Endothelial cell of hepatic sinusoid (primary cell): ENCODE results near the gene ASB13.

Experiments used
- in situ Hi-C: cut with HindIII; loops from 2 replicates; pipeline ENCODE4 v1.10.0; 2017; ENCODE audit warnings: low sequenced_read_pairs

The ASB13 gene

GRCh38 chr10:5670662-5671375 lies 4.4 kb upstream of the ASB13 start:
- in situ Hi-C loops = no loop called here

DNA sequence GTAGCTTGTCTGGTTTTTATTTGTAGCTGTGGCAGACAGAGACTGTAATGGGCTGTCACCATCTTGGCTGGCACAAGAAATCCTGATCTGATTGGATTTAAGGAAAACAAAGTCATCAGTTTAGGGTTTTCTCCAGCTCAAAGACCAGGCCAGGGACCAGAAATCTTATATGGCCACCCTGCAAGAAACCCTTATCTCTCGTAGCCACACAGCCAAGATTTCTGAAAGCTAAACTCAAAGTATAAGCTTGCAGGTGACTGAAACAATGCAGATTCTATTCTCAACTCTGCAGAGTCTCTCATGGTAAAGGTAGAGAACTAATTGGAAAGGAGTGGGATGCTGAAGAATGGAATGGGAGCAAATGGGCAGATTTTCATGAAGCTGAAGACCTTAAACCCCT lies 3.2 kb upstream of the ASB13 start:
- in situ Hi-C loops = loop anchor here (5.0 kb wide), 1 partner anchor 37 kb away; no protein-coding TSS in a partner anchor

- in situ Hi-C loops = loop anchor here (5.0 kb wide), 1 partner anchor 36 kb away; no protein-coding TSS in a partner anchor
Measured at GRCh38 chr10:5668429-5668828, 2.0 kb upstream of the ASB13 start.

- in situ Hi-C loops = loop anchor here (5.0 kb wide), 1 partner anchor 35 kb away; no protein-coding TSS in a partner anchor
Measured at GRCh38 chr10:5666841-5667630, 641 bp upstream of the ASB13 start.

GRCh38 chr10:5665373-5666007 lies 905 bp downstream of the ASB13 start:
- in situ Hi-C loops = loop anchor here (5.0 kb wide), 1 partner anchor 33 kb away; no protein-coding TSS in a partner anchor

- in situ Hi-C loops = no loop called here
Measured at GRCh38 chr10:5663692-5664427, 2.5 kb downstream of the ASB13 start.

DNA sequence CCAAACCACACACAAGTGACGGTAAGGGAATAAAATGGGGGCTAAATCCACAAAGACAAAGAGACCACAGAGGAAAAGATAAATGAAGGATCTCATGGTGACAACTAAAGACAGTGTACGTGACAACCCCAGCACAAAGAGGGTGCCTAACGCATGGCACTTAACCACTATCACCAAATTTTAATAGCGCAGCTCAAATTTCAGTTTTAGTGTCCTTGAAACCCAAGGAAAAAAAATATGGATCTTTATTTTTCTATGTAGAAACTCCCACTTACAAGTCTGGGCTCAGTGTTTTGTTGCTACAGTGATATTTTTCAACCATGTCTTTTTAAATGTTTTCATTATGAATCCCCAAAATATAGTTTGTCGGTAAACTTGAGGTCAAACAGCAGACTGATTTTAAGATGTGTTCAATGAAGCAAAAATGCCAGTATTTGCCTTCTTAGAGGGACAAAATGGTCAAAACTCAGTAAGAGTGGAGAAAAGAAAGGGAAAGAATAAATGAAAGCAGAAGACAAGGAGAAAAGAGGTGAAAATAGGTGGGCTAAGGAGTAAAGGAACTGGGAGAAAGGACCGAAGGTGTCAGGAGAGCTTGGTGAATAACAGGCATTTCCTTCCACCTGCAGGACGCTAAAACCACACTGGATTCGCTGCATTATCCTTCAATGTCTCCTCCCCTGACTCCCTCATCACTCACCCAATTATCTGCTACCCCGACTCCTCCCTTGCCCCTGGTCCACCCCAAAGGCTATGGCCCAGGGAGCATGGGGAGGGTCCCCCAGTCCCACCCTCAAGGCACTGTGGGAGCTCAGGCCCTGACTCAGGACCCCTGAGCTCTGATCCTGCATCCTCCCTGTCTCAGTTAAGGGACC lies 3.5 kb downstream of the ASB13 start:
- in situ Hi-C loops = no loop called here

GRCh38 chr10:5661043-5661442 lies 5.4 kb downstream of the ASB13 start:
- in situ Hi-C loops = no loop called here

- in situ Hi-C loops = no loop called here
Measured at GRCh38 chr10:5659702-5660528, 6.5 kb downstream of the ASB13 start.

DNA sequence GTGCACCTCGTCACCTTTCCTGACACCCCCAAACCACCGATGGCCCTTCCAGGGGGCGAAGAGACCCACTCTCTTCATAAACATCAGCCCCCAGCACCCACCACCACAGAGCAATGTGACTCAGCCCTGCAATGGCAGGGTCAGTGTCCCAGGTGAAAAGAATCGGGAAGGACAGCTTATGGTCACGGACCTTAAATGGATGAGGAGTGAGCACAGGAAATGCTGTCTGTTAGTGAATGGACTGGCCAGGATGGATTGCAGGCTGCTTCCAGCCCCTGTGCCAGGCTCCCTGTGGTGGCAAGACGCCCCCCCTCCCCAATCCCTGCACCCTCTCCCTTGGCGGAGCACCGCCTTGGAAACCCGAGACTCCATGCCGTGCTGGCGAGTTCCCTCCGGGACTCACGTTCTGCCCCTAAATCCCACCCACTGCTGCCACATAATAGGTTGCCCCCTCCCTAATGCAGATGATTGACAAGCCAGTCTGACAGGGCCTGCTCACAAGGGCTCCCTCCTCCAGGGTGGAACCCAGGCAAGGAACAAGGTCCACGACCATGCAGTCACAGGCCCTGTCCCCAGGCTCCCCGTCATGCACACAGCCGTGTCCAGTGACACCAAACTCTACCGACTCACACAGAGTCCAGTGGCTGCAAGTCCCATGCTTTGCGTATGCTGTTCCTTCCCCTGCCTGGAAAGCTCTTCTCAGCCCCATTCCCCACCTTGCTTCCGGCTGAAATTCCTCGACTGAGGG lies 7.3 kb downstream of the ASB13 start:
- in situ Hi-C loops = no loop called here

DNA sequence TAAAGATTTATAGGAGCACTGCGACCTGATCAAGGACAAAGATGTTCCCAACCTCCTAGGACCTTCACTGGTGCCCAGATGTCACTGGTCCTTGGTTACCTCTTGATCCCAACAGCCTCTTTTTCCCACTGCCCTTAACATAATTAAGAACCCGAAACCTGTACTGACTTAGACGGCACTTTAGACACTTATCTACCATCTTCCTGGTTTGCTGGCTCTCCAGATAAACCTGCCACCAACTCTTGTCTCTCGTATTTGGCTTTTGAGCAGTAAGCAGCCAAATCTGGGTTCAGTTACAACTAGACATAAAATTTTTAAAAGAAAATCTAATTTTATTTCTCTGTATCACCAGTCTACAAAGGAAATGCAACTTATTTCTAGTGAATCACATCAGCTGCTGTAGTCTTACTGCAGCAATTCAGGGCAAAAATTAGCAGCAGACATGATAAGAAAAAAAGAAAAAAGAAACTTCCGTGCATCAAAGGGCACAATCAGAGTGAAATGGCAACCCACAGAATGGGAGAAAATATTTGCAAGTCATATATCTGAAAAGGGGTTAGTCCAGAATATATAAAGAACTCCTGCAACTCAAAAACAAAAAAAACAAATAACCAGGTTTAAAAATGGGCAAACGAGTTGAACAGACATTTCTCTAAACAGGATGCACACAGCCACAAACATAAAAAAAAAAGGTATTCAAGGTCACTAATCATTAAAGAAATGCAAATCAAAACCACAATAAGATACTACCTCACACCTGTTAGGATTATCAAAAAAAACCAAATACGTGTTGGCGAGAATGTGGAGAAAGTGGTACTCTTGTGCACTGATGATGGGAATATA lies 9.4 kb downstream of the ASB13 start:
- in situ Hi-C loops = no loop called here

DNA sequence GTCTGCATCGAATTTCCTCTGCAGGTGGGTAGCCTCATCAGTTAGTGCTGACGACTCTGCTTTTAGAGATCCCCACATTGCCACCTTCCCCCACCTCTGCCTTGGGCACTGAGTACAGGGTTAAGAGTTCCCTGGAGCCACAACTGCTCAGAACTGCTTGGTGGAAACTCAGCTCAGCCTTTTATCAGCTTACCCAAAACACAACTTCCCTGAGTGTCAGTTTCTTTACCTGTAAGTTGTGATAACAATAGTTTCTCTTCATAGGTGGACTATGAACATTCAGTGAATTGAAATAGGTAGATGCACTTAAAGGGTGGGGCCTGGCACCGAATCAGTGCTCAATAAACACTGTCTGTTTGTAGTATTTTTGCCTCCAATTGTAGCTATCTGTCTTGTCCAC lies 11.3 kb downstream of the ASB13 start:
- in situ Hi-C loops = no loop called here

- in situ Hi-C loops = no loop called here
Measured at GRCh38 chr10:5654218-5654755, 12.1 kb downstream of the ASB13 start.

GRCh38 chr10:5652746-5653145 lies 13.6 kb downstream of the ASB13 start:
- in situ Hi-C loops = no loop called here

DNA sequence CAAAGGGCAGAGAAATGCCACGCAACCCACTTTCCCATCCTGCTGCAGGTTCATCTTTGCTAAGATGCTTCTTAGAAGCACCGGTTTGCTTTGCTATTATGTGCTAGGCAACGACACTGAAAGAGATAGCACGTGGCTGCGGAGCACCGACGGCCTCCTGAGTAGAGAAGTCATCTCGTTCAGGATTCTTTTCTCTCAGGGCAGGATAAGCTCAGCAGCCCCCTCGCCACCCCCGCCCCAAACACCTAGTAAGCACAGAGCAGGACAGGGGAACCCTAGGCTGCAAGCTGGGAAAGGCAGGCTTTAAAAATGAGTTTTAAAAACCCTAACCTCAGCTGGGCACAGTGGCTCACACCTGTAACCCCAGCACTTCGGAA lies 15.0 kb downstream of the ASB13 start:
- in situ Hi-C loops = no loop called here

- in situ Hi-C loops = no loop called here
Measured at GRCh38 chr10:5650664-5651387, 15.6 kb downstream of the ASB13 start.

DNA sequence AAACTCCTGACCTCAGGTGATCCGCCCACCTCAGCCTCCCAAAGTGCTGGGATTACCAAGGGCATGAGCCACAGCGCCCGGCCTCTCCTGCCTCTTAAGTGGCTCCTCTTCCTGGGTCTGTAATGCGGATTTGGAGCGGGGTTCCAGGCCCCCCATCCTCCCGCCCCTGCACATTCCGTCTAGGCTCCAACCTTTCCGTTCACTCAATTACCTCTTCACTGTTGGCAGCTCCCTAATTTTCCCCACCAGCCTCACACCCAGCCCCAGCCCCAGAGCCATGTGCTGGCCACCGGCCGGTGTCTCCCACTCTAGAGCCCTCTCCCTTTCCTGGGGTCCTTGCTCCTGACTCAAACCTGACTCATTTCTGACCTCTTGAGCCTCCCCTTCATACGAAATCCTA lies 16.6 kb downstream of the ASB13 start:
- in situ Hi-C loops = no loop called here
